SU-DHL-6 (cell line): ENCODE results near the gene RPLP1.

ENCODE experiments used
- H2AFZ ChIP-seq: fragments of 200-600 bp; sonication (generic); 2 replicates; pipeline ENCODE4 v1.6.1; 2014; ENCODE audit warnings: low read depth, mild to moderate bottlenecking, moderate library complexity, mixed read lengths, antibody characterized with exemption, low read length; ENCODE audit not compliant: severe bottlenecking
- H3F3A ChIP-seq: fragments of 200-600 bp; shearing (Covaris generic); 2 replicates; pipeline ENCODE4 v1.6.0; 2016; ENCODE audit warnings: antibody characterized with exemption, mild to moderate bottlenecking; ENCODE audit not compliant: insufficient read depth
- H3K27ac ChIP-seq: fragments of 200-600 bp; sonication (generic); 2 replicates; pipeline ENCODE4 v1.5.1; 2016; ENCODE audit warnings: low read depth, mild to moderate bottlenecking, low read length, moderate library complexity, mixed read lengths
- H3K27me3 ChIP-seq: fragments of 200-600 bp; sonication (generic), shearing (Covaris generic); 2 replicates; pipeline ENCODE4 v1.6.0; 2014; ENCODE audit warnings: mild to moderate bottlenecking, low read length
- H3K36me3 ChIP-seq: fragments of 200-600 bp; sonication (generic); 2 replicates; pipeline ENCODE4 v1.6.1; 2014; ENCODE audit warnings: mild to moderate bottlenecking, low read length, mixed read lengths
- H3K4me2 ChIP-seq: fragments of 300-600, 200-600 bp; shearing (Covaris generic), sonication (generic); 2 replicates; pipeline ENCODE4 v1.6.0; 2014; ENCODE audit warnings: low read length, low read depth, mild to moderate bottlenecking; ENCODE audit not compliant: poor library complexity, severe bottlenecking
- H3K4me3 ChIP-seq: fragments of 200-600 bp; sonication (generic); 2 replicates; pipeline ENCODE4 v1.5.1; 2014; ENCODE audit warnings: antibody characterized with exemption, low read length, mild to moderate bottlenecking, mixed read lengths; ENCODE audit not compliant: insufficient read depth, poor library complexity, severe bottlenecking
- H3K79me2 ChIP-seq: fragments of 200-600 bp; sonication (generic); 2 replicates; pipeline ENCODE4 v1.6.1; 2014; ENCODE audit warnings: mild to moderate bottlenecking, low read length, moderate library complexity; ENCODE audit not compliant: insufficient read depth
- H3K9ac ChIP-seq: fragments of 200-600 bp; sonication (generic); 2 replicates; pipeline ENCODE4 v1.7.0; 2014; ENCODE audit warnings: mild to moderate bottlenecking, low read length
- H3K9me2 ChIP-seq: fragments of 200-600 bp; sonication (generic); replicated peaks from 2 replicates; pipeline ENCODE4 v1.6.1; 2014; ENCODE audit warnings: low read length; ENCODE audit not compliant: insufficient read depth
- H3K9me3 ChIP-seq: fragments of 200-600 bp; sonication (generic); 2 replicates; pipeline ENCODE4 v1.6.1; 2014; ENCODE audit warnings: low read length, mixed read lengths; ENCODE audit not compliant: insufficient read depth
- H4K20me1 ChIP-seq: fragments of 200-600 bp; sonication (generic); 2 replicates; pipeline ENCODE4 v1.6.1; 2014; ENCODE audit warnings: low read depth, mild to moderate bottlenecking, antibody characterized with exemption, low read length, moderate library complexity, mixed read lengths
- CTCF ChIP-seq: fragments of 200-600 bp; sonication (generic); IDR thresholded peaks from one replicate; pipeline ENCODE4 v1.5.1; 2017; ENCODE audit warnings: antibody characterized with exemption, mild to moderate bottlenecking, low read length, moderate library complexity; ENCODE audit not compliant: insufficient read depth, poor library complexity, severe bottlenecking
- EZH2phosphoT487 ChIP-seq: fragments of 200-600 bp; sonication (generic), shearing (Covaris generic); conservative IDR thresholded peaks from 2 replicates; pipeline ENCODE4 v1.6.1; 2018; ENCODE audit warnings: mild to moderate bottlenecking, antibody characterized with exemption, low read length, moderate library complexity, mixed read lengths

RPLP1 gene

GRCh38 chr15:69412274-69412673, 40.3 kb upstream of the RPLP1 start:
- Histone ChIP-seq H3K27ac (no peak overlapping the region), H3K9me3 (no peaks in the 10 kb centered on the region), H2AFZ (no peak overlapping the region), H3F3A (no peaks in the 10 kb centered on the region; the same call in 1 of the 2 replicates), H3K9ac (no peak overlapping the region), H3K4me3 (no peak overlapping the region), H3K4me2 (no peak overlapping the region), H3K27me3 (no peaks in the 10 kb centered on the region), H3K79me2 (peaks cover 28% of the 10 kb centered on the region), H3K36me3 (peaks cover 4% of the 10 kb centered on the region; the same call in 1 of the 2 replicates), H4K20me1 (peaks cover 12% of the 10 kb centered on the region), H3K9me2 (no peaks in the 10 kb centered on the region)
- no peak for TF ChIP-seq CTCF
- no peak for TF ChIP-seq EZH2phosphoT487

GRCh38 chr15:69412701-69413100, 39.9 kb upstream of the RPLP1 start:
- Histone ChIP-seq H2AFZ (no peak overlapping the region), H3K9me3 (no peaks in the 10 kb centered on the region), H3K79me2 (peaks cover 32% of the 10 kb centered on the region), H3K4me3 (no peak overlapping the region), H3K27me3 (no peaks in the 10 kb centered on the region), H3K36me3 (peaks cover 8% of the 10 kb centered on the region; the same call in 1 of the 2 replicates), H3K9ac (no peak overlapping the region), H4K20me1 (peaks cover 12% of the 10 kb centered on the region), H3K4me2 (no peak overlapping the region), H3F3A (no peaks in the 10 kb centered on the region; the same call in 1 of the 2 replicates), H3K9me2 (no peaks in the 10 kb centered on the region), H3K27ac (no peak overlapping the region)
- TF ChIP-seq EZH2phosphoT487 (no peak), CTCF (no peak)

DNA sequence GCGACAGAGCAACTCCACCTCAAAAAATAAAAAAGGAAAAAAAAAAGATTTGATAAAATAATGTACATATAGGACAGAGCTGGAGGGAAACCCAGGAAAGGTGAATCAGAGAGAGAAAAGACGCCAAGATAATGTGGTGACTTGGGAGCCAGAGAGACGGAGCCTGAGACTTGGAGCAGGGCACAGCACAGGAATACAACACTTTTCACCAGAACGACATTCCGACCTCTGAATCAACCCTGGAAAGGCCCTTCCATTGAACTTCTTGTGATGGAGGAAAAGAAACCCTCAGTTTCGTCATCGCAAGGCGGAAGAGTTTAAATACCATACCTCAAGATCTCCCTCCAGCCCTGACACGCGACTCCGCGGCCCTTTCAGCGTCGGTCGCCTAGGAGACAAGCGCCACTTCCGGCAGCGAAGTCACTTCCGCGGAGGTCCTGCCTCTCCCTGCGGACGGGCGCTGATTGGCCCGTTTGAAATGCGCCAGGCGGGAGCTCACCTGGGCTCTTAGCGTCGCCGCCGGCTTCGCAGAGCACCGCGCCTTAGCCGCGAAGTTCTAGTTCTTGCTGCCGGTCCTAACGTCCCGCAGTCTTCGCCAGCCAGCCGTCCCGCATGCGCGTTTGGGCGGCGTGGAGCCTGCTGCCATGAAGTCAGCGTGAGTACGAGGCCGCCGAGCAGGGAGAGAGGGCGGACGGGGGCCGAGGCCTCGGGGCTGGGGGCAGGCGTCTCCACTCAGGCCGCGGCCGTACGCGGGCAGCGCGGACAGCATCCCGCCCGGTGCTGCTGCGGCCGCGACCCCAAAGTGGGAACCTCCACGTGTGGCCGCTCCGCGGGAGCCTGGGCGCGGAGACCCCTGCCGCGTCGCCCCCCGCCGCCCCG, 38.6 kb upstream of the RPLP1 start, which contains the start of gene KIF23:
Gene KIF23, plus strand, starts transcription at position 528 of the 879 bp plus-strand sequence. Its CDS starts 117 bp downstream, at position 645.
- Histone ChIP-seq H3K9me2 (no peaks in the 10 kb centered on the region), H2AFZ (peak within 1 kb of the TSS; percentile 93), H3K9me3 (no peaks in the 10 kb centered on the region), H3K79me2 (peaks cover 42% of the 10 kb centered on the region), H3K36me3 (peaks cover 17% of the 10 kb centered on the region; the same call in 1 of the 2 replicates), H3K4me2 (peak within 1 kb of the TSS; percentile 99), H3K27ac (peak within 1 kb of the TSS; percentile 76), H3K27me3 (no peaks in the 10 kb centered on the region), H4K20me1 (peaks cover 12% of the 10 kb centered on the region), H3K4me3 (peak within 1 kb of the TSS; percentile 93), H3F3A (no peaks in the 10 kb centered on the region; the same call in 1 of the 2 replicates), H3K9ac (peak within 1 kb of the TSS; percentile 96)
- TF ChIP-seq CTCF = no peak
- no peak for TF ChIP-seq EZH2phosphoT487
